ENCODE measurements around the gene PLA2G4B.

The PLA2G4B gene, protein sequence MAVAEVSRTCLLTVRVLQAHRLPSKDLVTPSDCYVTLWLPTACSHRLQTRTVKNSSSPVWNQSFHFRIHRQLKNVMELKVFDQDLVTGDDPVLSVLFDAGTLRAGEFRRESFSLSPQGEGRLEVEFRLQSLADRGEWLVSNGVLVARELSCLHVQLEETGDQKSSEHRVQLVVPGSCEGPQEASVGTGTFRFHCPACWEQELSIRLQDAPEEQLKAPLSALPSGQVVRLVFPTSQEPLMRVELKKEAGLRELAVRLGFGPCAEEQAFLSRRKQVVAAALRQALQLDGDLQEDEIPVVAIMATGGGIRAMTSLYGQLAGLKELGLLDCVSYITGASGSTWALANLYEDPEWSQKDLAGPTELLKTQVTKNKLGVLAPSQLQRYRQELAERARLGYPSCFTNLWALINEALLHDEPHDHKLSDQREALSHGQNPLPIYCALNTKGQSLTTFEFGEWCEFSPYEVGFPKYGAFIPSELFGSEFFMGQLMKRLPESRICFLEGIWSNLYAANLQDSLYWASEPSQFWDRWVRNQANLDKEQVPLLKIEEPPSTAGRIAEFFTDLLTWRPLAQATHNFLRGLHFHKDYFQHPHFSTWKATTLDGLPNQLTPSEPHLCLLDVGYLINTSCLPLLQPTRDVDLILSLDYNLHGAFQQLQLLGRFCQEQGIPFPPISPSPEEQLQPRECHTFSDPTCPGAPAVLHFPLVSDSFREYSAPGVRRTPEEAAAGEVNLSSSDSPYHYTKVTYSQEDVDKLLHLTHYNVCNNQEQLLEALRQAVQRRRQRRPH

GRCh38 chr15:41838400-41838897, at the start of gene PLA2G4B:
PLA2G4B (plus strand) TSS chr15:41838847; CDS start chr15:41838914, 67 bp downstream.
- no peak for DNase-seq

GRCh38 chr15:41789236-41789635, 49.4 kb upstream of the PLA2G4B start:
- no peak for DNase-seq

DNA sequence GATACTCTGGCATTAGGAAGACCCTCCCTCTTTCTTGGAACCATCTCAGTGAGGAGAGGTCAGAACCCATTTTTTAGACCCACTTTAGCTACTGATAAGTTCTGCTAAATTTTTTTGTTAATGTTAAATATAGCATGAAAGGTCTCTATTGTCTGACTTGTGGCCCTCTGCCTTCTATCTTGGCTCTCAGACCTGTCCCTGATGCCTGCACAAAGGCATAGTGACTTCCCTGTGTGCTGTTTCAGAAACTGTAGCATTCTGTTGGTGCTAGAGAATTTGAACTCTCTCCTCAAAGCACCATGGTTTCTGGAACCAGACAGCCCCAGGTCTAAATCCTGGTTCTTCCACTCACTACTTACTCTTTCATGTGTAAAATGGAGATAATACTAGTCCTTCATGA, 49.0 kb upstream of the PLA2G4B start:
- no peak for DNase-seq

- no peak for DNase-seq
Observed at GRCh38 chr15:41790169-41790568, 48.5 kb upstream of the PLA2G4B start.

GRCh38 chr15:41790756-41791546, 47.7 kb upstream of the PLA2G4B start:
- no peak for DNase-seq

- no peak for DNase-seq
Observed at GRCh38 chr15:41791547-41791937, 47.1 kb upstream of the PLA2G4B start.

DNA sequence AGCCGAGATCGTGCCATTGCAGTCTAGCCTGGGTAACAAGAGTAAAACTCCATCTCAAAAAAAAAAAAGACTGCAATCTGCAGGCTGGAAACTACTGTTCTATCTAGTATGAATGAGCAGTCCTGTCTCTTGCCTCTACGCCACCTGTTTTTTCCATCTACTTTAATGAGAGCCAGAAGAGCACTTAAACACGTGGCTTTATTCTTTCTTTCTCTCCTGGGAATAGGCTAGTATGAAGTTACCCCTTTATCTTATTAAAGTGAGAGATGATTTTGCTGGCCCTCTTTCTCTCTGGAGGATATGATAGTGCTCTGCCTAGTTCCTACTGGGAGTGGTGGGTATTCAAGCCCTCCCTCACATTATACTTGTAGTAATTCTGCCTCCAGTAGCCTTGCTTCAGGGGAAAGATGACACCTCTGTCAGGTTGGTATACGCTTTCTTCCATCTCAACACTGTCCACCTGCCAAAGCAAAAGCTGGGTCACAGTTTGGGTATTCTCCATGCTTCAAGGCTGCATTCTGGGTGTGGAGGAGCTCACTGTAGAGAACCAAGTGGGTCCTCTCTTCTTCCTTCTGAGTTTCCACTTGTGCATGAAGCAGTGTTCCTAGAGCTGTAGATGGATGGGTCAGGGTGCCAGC, 46.5 kb upstream of the PLA2G4B start:
- no peak for DNase-seq

- no peak for DNase-seq
Observed at GRCh38 chr15:41794081-41794480, 44.6 kb upstream of the PLA2G4B start.

- DNase-seq = no peak
Observed at GRCh38 chr15:41795996-41796856, 42.4 kb upstream of the PLA2G4B start.

GRCh38 chr15:41797201-41797944, 41.3 kb upstream of the PLA2G4B start:
- no peak for DNase-seq

- DNase-seq = no peak
Observed at GRCh38 chr15:41798607-41799487, 39.8 kb upstream of the PLA2G4B start.

- no peak for DNase-seq
Observed at GRCh38 chr15:41799488-41799805, 39.2 kb upstream of the PLA2G4B start.

DNA sequence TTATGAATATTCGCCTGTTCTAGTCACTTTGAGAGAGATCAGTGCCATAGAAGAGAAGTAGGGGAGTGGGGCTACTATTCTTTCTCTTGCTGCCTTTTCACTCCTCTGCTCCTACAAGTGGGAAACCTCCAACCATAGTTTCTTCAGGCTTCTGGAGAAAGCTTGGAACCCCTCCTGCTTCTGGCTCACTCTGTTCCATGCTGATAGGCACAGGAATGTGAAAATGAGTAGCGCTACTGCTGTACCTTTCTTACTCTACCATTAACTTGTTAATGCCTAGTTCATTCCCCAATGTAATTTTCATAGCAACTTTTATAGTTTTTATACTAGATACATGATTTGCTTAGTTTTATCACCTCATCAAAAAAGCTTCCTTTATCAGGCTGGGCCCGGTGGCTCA, 37.5 kb upstream of the PLA2G4B start:
- DNase-seq = no peak

DNA sequence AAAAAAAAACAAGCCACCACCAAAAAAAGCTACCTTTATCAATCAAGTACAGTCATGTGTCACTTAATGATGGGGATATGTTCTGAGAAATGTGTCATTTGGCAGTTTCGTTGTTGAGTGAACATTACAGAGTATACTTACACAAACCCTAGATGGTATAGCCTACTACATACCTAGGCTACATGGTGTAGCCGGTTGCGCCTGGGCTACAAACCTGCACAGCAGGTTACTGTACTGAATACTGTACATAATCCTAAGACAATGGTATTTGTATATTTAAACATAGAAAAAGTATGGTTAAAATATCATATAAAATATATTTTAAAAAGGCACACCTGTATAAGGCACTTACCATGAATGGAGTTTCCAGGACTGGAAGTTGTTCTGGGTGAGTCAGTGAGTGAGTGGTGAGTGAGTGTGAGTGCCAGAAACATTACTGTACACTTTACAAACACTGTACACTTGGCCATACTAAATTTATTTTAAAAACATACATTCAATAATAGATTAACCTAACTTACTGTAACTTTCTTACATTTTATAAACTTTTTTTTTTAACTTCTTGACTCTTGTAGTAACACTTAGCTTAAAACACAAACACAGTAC, 36.7 kb upstream of the PLA2G4B start:
- DNase-seq = no peak

DNA sequence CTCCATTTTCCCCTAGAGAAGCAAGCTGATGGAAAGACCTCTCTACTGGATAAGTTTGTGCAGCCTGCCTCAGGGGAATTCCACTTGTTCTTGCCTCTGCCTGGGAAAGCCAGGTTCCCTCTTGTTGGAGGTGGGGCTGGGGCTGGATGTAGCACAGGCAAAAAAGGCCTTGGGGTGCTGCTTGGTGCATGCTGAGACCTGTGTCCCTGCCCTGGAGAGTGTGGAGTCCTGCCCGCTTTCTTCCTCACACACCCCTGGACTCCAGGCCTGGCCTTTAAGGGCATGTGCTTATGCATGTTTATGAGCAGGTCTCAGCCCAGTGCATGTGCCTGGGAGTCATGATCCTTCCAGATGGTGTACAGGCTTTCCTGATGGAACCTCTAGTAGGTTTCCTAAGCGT, 34.3 kb upstream of the PLA2G4B start:
- no peak for DNase-seq

DNA sequence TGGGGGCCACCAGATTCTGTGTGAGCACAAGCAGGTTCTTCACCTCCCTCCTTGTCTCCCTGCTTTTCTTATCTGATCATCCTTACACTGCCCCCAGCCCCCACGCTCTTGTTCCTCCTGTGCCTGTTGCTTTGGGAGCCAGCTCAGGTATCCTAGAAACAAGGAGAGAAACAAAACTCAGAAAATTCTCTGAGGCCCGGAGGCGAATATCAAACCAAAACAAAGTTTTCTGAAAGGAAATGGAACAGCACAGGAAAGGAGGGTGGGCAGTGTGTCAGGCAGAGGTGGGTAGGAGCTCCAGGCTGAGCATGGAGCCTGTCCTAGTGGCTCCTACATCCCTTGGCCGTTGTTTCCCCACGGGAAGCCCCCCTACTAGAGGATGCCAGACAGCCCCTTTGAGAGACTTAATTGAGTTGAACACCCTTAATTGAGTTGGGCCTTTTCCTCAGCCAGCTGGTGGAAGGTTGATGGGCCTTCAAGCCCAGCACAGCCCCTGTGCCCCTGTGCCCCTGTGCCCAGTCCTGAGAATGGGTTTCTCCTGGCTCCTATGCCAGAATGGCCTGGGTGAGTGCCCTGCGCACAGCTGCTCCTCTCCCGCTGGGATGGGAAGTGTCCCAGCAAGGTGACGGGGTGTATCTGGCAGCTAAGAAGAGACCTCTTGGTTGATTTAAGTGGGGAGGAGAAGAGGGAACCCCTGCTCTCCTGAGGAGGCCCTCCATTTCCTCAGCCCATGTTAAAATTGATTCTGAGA, 33.6 kb upstream of the PLA2G4B start:
- DNase-seq = no peak

DNA sequence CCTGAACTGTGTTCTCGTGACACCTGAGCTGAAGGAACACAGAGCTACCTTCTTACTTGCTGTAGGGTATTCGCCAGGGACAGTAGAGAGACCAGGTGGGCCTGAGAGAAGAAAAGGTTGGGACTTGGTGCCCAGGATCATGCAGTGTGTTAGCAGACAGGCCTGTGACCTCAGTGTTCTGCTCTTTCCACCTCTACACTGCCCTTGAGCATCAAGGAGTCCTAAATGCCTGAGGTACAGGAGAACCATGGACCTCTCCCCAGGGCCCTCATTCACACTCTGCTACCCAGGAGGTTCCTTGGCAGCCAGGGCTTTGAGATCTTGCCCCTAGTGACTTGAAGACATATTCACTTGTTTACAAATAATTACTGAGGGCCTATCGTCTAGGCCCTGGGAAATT, 32.9 kb upstream of the PLA2G4B start:
- no peak for DNase-seq

DNA sequence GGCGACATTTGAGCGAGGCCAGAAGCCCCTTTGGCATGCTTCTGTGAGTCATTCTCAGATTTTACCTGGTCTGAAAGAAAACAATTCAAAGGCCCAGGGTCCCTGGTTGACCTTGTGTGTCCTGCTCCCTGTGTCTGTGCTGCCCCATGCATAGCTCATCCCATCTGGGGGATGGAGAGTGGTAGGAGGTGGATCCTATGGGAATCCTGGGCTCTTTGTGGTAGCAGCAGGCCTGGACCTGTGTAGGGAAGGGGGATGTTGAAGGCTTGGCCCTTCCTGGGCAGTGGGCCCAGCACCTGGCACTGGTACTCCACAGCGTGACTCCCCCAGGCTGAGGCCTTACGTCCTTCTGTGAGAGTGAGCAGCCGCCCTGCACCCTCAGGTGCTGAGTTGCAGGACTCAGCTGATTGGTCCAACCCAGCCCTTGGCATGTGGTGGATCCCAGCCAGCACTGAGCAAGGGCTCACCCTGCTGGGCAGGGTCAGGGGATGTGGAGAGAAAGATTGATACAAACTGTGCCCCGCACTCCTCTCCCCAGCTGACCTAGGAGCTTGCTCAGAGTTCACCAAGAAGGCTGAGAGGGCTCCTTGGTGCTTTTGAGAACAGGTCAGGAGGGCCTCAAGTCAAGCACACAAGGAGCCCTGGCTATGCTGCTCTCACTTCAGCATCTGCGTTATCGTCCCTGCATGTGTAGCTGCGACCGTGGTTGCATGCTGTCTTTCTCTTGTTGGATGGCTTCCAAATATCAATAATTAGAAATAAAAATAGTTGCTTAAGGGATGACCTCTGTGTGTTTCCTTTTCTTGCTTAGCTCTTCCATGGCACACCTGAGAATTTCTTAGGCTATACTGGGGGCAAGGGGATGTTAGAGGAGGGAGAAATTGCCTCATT, 32.1 kb upstream of the PLA2G4B start:
- no peak for DNase-seq

All from CD4-positive, alpha-beta T cell treated with Interferon gamma for 1 hour (primary cell).